ACC112 (cell line): ENCODE results near the gene HERC2.

Experiments
- H2AFZ ChIP-seq: fragments of 200-600 bp; sonication (generic); one replicate; pipeline ENCODE4 v1.6.0; 2017; ENCODE audit warnings: antibody characterized with exemption, low read length; ENCODE audit not compliant: unreplicated experiment
- H3K27ac ChIP-seq: fragments of 200-600 bp; sonication (generic); 2 replicates; pipeline ENCODE4 v1.5.1; 2014; ENCODE audit warnings: low read depth, mild to moderate bottlenecking, antibody characterized with exemption, low read length, moderate library complexity
- H3K27me3 ChIP-seq: fragments of 200-600 bp; sonication (generic); 2 replicates; pipeline ENCODE4 v1.6.1; 2014; ENCODE audit warnings: mild to moderate bottlenecking, antibody characterized with exemption, low read length, moderate library complexity, mixed read lengths; ENCODE audit not compliant: insufficient read depth
- H3K36me3 ChIP-seq: fragments of 200-600 bp; sonication (generic); 2 replicates; pipeline ENCODE4 v1.6.1; 2016; ENCODE audit warnings: mild to moderate bottlenecking, antibody characterized with exemption, low read length, moderate library complexity, mixed read lengths; ENCODE audit not compliant: insufficient read depth
- H3K4me1 ChIP-seq: fragments of 200-600 bp; sonication (generic); one replicate; pipeline ENCODE4 v1.6.1; 2016; ENCODE audit warnings: low read length, mixed read lengths; ENCODE audit not compliant: insufficient read depth, unreplicated experiment, control insufficient read depth
- H3K4me3 ChIP-seq: fragments of 200-600 bp; sonication (generic); 2 replicates; pipeline ENCODE4 v1.5.1; 2014; ENCODE audit warnings: mild to moderate bottlenecking, low read depth, low read length
- H3K79me2 ChIP-seq: fragments of 200-600 bp; sonication (generic); one replicate; pipeline ENCODE4 v1.6.0; 2016; ENCODE audit warnings: low read length; ENCODE audit not compliant: control insufficient read depth, unreplicated experiment, insufficient read depth

Gene HERC2

DNA sequence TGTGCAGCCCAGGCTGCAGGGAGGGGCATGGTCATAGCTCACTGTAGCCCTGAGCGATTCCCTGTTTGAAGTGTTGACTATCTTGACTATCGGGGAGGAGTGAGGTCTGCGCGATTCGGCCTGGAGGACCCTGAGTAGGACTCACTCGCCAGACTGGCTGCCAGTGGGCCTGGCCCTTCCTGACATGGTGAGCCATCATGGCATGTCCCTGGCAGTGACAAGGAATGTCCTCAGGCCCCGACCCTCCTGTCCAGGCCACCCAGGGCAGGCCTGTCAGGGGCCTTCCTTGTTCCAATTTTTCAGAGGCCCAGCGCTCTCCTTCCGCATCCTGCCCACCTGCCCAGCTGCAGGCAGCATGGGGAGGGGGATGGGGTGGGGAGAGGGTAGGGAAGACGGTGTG lies 217.7 kb downstream of the HERC2 start:
- H3K36me3 ChIP-seq: no peaks in the 10 kb centered on the region
- H3K27me3 ChIP-seq: peaks cover 11% of the 10 kb centered on the region
- H2AFZ ChIP-seq: no peak overlapping the region
- no peaks in the 10 kb centered on the region for H3K4me1 ChIP-seq
- no peak overlapping the region for H3K4me3 ChIP-seq
- no peaks in the 10 kb centered on the region for H3K79me2 ChIP-seq
- no peak overlapping the region for H3K27ac ChIP-seq

DNA sequence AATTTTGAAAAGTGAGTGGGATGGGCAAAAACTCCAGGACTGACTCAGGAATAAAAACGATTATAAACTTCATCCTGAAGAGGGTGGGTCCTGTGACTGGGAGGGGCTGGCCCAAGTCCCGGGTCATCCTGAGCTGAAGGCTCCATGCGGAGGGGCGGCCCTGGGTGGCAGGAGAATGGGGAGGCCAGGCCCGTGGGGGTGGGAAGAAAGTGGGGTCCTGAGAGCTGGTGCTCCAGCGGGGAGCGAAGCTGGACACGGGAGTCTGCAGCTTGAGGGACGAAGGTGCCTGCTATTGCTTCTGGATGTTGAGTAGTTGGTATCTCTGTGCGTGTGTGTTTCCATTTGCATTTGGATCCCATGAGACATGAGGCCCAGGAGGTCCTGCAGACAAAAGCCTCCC lies 218.1 kb downstream of the HERC2 start:
- H3K27me3 ChIP-seq: peaks cover 14% of the 10 kb centered on the region
- peaks cover 2% of the 10 kb centered on the region for H3K4me1 ChIP-seq
- H3K27ac ChIP-seq: no peak overlapping the region
- H3K36me3 ChIP-seq: no peaks in the 10 kb centered on the region
- no peak overlapping the region for H3K4me3 ChIP-seq
- H3K79me2 ChIP-seq: no peaks in the 10 kb centered on the region
- H2AFZ ChIP-seq: no peak overlapping the region

DNA sequence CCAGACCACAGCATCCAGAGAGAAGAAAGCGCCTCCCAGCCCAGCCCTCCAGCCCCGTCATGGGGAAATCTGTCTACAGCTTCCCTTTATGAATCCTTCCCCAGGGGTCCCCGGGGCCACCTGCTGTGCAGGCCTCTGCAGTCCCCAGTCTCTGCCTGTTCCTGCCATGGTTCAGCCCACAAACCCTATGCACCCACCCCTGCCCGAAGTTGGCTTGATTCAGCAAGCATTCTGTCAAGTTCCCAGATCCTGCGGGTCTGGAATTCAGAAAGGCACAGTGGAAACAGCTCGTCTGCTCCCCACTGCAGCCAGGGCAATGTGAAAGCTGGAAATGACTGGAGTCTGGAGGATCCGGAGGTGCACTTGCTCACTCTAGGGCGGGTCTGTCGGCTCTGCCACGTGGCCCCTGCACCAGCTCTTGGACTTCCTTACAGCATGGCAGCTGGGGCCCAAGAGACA lies 220.0 kb downstream of the HERC2 start:
- peaks cover 5% of the 10 kb centered on the region for H3K4me1 ChIP-seq
- H2AFZ ChIP-seq: no peak overlapping the region
- H3K27me3 ChIP-seq: peaks cover 33% of the 10 kb centered on the region
- no peaks in the 10 kb centered on the region for H3K79me2 ChIP-seq
- H3K36me3 ChIP-seq: no peaks in the 10 kb centered on the region
- no peak overlapping the region for H3K27ac ChIP-seq
- H3K4me3 ChIP-seq: no peak overlapping the region

DNA sequence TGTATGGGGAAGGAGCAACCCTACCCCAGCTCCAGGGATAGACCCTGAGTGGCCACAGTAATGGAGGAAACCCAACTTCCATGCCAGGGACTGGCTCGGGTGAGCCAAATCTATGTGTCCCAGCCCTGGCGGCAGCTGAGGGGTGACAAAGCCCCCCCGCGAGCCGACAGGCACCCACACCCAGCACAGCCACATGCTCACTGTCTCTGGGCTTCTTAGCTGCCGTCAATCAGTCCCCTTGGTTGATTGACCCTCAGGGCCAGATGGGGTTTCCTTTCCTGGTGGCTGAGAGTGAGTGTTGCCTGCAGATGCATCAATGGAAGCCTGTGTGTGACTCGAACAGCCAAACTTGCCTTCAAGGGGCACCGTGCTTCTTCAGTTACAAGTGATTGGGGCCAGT lies 220.8 kb downstream of the HERC2 start:
- no peaks in the 10 kb centered on the region for H3K79me2 ChIP-seq
- peaks cover 5% of the 10 kb centered on the region for H3K4me1 ChIP-seq
- H2AFZ ChIP-seq: no peak overlapping the region
- no peak overlapping the region for H3K27ac ChIP-seq
- peaks cover 40% of the 10 kb centered on the region for H3K27me3 ChIP-seq
- no peaks in the 10 kb centered on the region for H3K36me3 ChIP-seq
- H3K4me3 ChIP-seq: no peak overlapping the region

DNA sequence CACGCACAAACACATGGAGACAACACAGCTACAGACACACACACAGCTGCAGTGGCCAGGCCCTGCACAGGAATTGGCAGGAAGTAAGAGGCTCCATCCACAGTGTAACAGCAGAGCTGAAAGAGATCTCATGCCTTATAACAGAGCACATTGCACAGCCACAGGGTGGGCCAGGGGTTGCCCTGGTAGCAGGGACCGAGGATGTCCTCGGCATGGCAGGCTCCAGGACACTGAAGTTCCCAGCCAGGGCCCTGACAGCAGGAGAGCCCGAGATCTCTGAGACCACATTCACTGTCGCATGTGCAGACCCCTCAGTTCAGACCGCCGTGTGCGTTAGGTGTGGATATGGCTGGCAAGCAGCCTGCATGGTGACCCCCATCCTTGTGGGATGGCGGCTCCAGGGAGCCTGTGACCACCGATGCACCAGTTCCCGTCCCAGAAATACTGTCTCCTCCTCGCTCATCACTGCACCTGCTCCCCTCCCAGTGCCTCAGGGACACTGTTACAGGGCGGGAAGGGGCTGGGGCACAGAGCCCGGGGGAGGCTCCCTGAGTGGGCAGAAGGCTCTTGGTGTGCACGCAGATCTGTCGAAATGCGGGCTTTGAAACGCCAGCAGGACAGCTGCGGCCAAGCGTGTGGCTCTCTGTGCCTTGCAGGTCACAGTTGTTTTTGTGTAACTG lies 221.3 kb downstream of the HERC2 start:
- Histone ChIP-seq H3K4me1 (peaks cover 7% of the 10 kb centered on the region), H3K79me2 (no peaks in the 10 kb centered on the region), H3K27me3 (peaks cover 40% of the 10 kb centered on the region), H3K36me3 (no peaks in the 10 kb centered on the region), H3K4me3 (no peak overlapping the region), H2AFZ (no peak overlapping the region), H3K27ac (no peak overlapping the region)

DNA sequence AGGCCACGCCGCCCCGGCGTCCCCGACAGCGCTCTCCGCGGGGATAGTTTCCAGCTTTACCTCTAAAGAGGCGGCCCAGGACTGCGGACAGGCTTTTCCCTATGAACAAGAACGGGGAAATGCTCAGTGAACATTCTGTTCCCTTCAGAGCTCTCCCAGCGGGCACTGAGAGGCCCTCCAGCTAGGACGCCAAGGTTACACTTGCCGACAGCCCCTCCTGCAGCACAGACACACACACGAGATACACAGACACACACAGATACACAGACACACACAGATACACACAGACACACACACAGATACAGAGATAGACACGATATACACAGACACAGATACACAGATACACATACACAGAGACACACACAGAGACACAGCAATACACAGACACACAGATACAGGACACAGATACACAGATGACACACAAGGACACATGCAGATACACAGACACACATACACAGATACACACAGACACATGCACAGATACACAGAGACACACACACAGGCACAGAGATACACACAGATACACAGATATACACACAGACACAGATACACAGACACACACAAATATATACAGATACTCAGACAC lies 222.3 kb downstream of the HERC2 start:
- no peaks in the 10 kb centered on the region for H3K79me2 ChIP-seq
- no peak overlapping the region for H3K27ac ChIP-seq
- H3K4me3 ChIP-seq: 0 out of 2 replicates have a peak overlapping the region, but pooled peaks have one; percentile 46
- peaks cover 8% of the 10 kb centered on the region for H3K4me1 ChIP-seq
- H2AFZ ChIP-seq: no peak overlapping the region
- peaks cover 40% of the 10 kb centered on the region for H3K27me3 ChIP-seq
- H3K36me3 ChIP-seq: no peaks in the 10 kb centered on the region

DNA sequence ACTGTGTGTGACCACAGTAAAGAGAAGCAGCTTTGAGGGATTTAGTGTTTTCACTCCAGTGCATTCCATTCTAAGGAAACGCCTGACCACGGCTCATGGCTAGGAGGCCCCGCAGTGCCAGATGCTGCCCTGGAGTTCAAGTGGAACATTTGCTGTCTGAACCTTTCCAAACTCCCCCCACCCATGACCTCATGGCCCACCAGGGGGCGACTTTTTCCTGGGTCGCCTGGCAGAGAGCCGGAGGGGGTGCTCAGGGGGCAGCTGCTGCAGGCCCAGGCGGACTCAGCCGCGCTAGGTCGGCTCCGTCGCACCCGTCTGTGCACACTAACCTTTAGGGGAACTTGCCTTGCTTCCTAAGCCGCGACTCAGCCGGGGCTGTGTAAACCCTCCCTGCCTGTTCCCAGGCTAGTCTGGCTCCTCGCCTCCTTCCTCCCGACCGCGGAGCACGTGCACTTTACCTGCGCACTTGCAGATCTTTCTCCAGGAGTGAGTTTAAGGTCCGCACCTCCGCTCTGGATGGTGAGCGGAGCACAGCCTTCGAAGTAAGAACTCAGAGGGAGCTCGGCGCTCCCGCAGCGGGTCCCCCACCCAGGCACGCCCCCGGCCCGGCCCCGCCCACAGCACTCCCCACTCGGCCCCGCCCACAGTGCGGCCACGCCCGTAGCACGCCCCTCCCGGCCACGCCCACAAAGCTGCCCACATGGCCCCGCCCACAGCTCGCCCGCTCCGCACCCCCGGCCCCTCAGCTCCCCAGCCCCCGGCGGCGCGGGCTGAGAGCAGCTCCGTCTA lies 223.0 kb downstream of the HERC2 start, which contains the start of gene OCA2:
TSS of gene OCA2 (minus strand) at position 550 of the 789 bp plus-strand sequence. CDS start 17,441 bp downstream, outside the sequence.
- peaks cover 43% of the 10 kb centered on the region for H3K27me3 ChIP-seq
- H3K79me2 ChIP-seq: no peaks in the 10 kb centered on the region
- H3K36me3 ChIP-seq: no peaks in the 10 kb centered on the region
- H3K4me3 ChIP-seq: peak within 1 kb of the TSS; percentile 46; the same call in 1 of the 2 replicates
- peaks cover 8% of the 10 kb centered on the region for H3K4me1 ChIP-seq
- H2AFZ ChIP-seq: no peak within 1 kb of the TSS
- H3K27ac ChIP-seq: no peak within 1 kb of the TSS

DNA sequence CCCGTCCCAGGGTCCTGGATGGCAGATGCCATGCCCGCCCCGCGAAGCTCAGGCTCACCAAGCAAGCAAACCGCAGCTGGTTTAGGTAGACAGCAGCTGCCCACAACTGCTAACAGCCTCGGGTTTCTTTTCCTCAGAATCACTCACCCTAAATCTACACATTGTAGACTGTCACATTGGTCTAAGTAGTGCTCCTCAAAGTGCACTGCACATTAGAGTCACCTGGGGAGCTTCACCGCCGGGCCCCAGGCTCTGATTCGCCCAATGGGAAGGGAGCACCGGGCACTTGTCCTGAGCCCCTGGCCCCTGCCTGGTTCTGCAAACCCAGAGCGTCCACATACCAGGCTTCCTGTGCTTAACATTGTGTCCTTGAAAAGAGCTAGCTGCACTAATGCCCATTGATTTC lies 223.6 kb downstream of the HERC2 start:
- peaks cover 8% of the 10 kb centered on the region for H3K4me1 ChIP-seq

DNA sequence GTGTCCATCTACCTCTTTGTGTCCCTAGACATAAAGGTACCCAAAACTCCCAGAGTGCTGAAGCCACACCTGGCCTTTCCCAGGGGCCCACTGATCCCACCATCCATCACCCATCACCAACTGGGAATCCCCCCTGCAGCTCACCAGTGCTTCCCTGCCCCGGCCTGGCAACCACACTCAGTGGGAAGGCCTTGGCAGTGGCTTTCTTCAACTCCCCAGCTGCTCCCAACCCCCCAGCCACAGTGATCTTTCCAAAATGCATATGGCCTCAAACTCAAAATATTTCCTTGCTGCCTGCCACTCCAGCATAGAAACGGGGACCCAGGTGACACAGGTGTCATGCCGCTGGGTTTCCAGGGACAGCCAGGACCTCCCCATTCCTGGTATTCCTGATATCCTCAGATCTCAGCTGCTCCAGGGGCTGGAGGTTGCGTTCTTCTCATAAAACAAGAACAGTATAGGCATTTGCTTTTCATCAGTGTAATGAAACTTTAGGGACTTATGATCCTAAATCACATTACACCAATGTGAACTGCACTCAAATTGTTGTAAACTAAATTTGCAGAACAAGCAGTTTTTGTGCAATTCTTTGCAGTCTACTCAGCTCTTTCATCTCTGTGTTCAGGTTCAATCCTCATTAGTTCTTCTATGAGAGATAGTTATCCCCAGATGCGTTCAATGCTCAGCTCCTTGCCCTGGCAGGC lies 224.2 kb downstream of the HERC2 start:
- no peaks in the 10 kb centered on the region for H3K36me3 ChIP-seq
- H3K27ac ChIP-seq: no peak overlapping the region
- H3K79me2 ChIP-seq: no peaks in the 10 kb centered on the region
- peaks cover 8% of the 10 kb centered on the region for H3K4me1 ChIP-seq
- no peak overlapping the region for H3K4me3 ChIP-seq
- no peak overlapping the region for H2AFZ ChIP-seq
- peaks cover 50% of the 10 kb centered on the region for H3K27me3 ChIP-seq

More for the DNA sequence above, 223.6 kb downstream of the HERC2 start:
- Histone ChIP-seq H3K27ac (no peak overlapping the region), H2AFZ (no peak overlapping the region), H3K27me3 (peaks cover 49% of the 10 kb centered on the region), H3K4me3 (no peak overlapping the region), H3K79me2 (no peaks in the 10 kb centered on the region), H3K36me3 (no peaks in the 10 kb centered on the region)

DNA sequence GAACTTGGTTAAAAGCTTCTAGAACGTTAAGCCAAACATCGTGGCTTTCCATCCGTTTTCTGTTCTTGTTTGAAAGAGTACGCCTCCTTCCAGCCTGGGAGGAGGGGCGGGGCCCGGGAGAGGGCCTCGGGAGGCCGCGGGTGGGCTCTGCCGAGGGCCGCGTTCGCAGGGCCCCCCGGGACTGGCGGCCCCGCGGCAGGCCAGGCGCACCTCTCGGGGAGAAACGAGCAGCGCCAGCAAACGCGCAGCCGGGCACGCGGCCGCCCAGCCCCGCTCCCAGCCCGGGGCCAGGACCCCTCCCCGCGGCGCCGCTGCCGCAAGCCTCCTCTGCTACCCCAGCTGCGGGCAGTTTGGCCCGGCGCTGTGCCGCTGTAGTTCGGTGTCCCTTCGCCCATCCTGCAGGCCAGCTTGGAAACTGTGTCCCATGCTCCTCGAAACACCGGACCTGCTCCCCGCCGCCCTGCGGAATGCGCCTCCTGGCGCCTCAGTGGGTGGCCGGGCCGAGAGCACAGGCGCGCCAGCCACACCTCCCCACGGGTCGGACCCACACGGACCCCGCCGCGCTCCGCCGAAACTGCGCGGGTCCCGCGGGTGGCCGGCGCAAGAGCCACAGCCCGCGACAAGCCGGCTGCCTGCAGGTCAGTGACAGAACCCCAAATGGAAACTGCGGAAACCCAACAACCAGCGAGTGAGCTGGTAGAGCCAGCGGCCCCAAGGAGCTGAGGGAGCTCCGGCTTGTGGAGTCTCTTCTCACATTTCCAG lies 225.1 kb downstream of the HERC2 start:
- peaks cover 55% of the 10 kb centered on the region for H3K27me3 ChIP-seq
- H3K27ac ChIP-seq: no peak overlapping the region
- peak overlapping the region; percentile 68 for H3K4me3 ChIP-seq
- no peaks in the 10 kb centered on the region for H3K79me2 ChIP-seq
- no peaks in the 10 kb centered on the region for H3K36me3 ChIP-seq
- peaks cover 8% of the 10 kb centered on the region for H3K4me1 ChIP-seq
- peak overlapping the region; percentile 19 for H2AFZ ChIP-seq
